ENCODE data around the gene KLF17. TPM values are rescaled to one million over a fixed set of nuclear protein-coding genes. Genes with fewer than 3 reads are reported as not detected.

Gene KLF17
- total and polyA plus RNA-seq, 2 of the 8 experiments (the other 6 are each of a cell fraction or from before 2014, with no cell fraction given) = not detected

- TF ChIP-seq CHD7 (IDR thresholded peaks at IDR 0.05; ENCODE audit: insufficient replicate concordance, low read length) (no peak), ATF3 (IDR thresholded peaks at IDR 0.05; ENCODE audit: insufficient read depth, low read depth, low read length) (no peak), EZH2 (IDR thresholded peaks at IDR 0.05; ENCODE audit: low read depth, low read length, severe bottlenecking) (no peak), TCF12 (IDR thresholded peaks at IDR 0.05; ENCODE audit: low read depth, low read length) (no peak), RXRA (IDR thresholded peaks at IDR 0.05; ENCODE audit: insufficient read depth, low read depth, low read length) (no peak), MAX (IDR thresholded peaks at IDR 0.05) (no peak), RBBP5 (IDR thresholded peaks at IDR 0.05; ENCODE audit: borderline replicate concordance, low read depth, low read length) (no peak), KDM1A (IDR thresholded peaks at IDR 0.05; ENCODE audit: borderline replicate concordance, low read length) (no peak)
Measured at GRCh38 chr1:44147582-44147981, 29.0 kb downstream of the KLF17 start (continued).

Data from H1 (cell line).